ENCODE data around the gene ZCCHC8. TPM values are rescaled to one million over a fixed set of nuclear protein-coding genes. Genes with fewer than 3 reads are reported as not detected.
"Not testable (repeated sequence)": the region's sequence is repeated elsewhere in the genome, so short reads cannot be mapped to it uniquely, and the experiment has no call there.

The ZCCHC8 gene
- total RNA-seq, 2 donors from 2014 or later: 7.3 to 16.6 TPM

- intact Hi-C loops (cut with DNase I): no loop called here
- no peaks in the 10 kb centered on the region for H3K4me1 ChIP-seq
- H3K4me3 ChIP-seq: no peak overlapping the region
- 91 to 95% methylated on average over 7 of the region's 7 CpGs for WGBS, 2 donors
- no peaks in the 10 kb centered on the region for H3K27me3 ChIP-seq
- H3K36me3 ChIP-seq (replicated peaks in 1 of 2; ENCODE audit: insufficient read depth in 1 of 2, low read depth in 2 of 2): peaks cover 16 to 42% of the 10 kb centered on the region in 2 donors
- H3K27ac ChIP-seq: no peak overlapping the region
- TF ChIP-seq CTCF (IDR thresholded peaks at IDR 0.05) (no peak), POLR2A (IDR thresholded peaks at IDR 0.05) (no peak)
- no peak for DNase-seq
- no peaks in the 10 kb centered on the region for H3K9me3 ChIP-seq
- no peak for ATAC-seq
These were observed 13.8 kb downstream of the ZCCHC8 start for GRCh38 chr12:122486805-122487426.

DNA sequence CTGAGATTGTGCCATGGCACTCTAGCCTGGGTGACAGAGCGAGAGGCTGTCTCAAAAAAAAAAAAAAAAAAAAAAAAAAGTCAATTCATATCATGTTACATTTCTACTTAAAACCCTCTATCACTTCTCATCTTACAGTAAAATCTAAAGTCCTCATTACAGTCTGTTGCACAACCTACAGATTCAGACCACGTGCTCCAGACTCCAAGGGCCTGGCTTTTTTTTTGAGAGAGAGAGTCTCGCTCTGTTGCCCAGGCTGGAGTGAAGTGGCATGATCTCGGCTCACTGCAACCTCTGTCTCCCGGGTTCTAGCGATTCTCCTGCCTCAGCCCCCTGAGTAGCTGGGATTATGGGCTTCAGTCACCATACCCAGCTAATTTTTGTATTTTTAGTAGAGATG is 14.4 kb downstream of the ZCCHC8 start:
- H3K27me3 ChIP-seq; H3K9me3 ChIP-seq; intact Hi-C loops (cut with DNase I); ATAC-seq; H3K4me3 ChIP-seq; H3K27ac ChIP-seq; DNase-seq; H3K4me1 ChIP-seq: not testable (repeated sequence)
- peaks cover 16 to 40% of the 10 kb centered on the region in 2 donors for H3K36me3 ChIP-seq (replicated peaks in 1 of 2; ENCODE audit: insufficient read depth in 1 of 2, low read depth in 2 of 2)
- WGBS, 2 donors: 93 to 95% methylated on average over 6 of the region's 6 CpGs

GRCh38 chr12:122484385-122484784 is 16.3 kb downstream of the ZCCHC8 start:
- ATAC-seq; H3K4me1 ChIP-seq; intact Hi-C loops (cut with DNase I); H3K4me3 ChIP-seq; DNase-seq; H3K9me3 ChIP-seq; H3K27me3 ChIP-seq; H3K27ac ChIP-seq: not testable (repeated sequence)
- 93 to 100% methylated on average over 1 of the region's 1 CpG for whole genome bisulfite sequencing, 2 donors
- peaks cover 16 to 42% of the 10 kb centered on the region in 2 donors for H3K36me3 ChIP-seq (replicated peaks in 1 of 2; ENCODE audit: insufficient read depth in 1 of 2, low read depth in 2 of 2)

GRCh38 chr12:122483969-122484368 is 16.8 kb downstream of the ZCCHC8 start:
- Histone ChIP-seq H3K27me3 (no peaks in the 10 kb centered on the region), H3K9me3 (no peaks in the 10 kb centered on the region), H3K36me3 (replicated peaks in 1 of 2; ENCODE audit: insufficient read depth in 1 of 2, low read depth in 2 of 2) (peaks cover 16 to 38% of the 10 kb centered on the region in 2 donors), H3K4me3 (no peak overlapping the region), H3K4me1 (no peaks in the 10 kb centered on the region), H3K27ac (no peak overlapping the region)
- TF ChIP-seq CTCF (IDR thresholded peaks at IDR 0.05) (no peak), POLR2A (IDR thresholded peaks at IDR 0.05) (no peak)
- intact Hi-C loops (cut with DNase I): no loop called here
- ATAC-seq: no peak
- no peak for DNase-seq
- WGBS, 2 donors: 76 to 82% methylated on average over 5 of the region's 5 CpGs

GRCh38 chr12:122481861-122482260 is 18.9 kb downstream of the ZCCHC8 start:
- TF ChIP-seq POLR2A (IDR thresholded peaks at IDR 0.05) (no peak), CTCF (IDR thresholded peaks at IDR 0.05) (no peak)
- Histone ChIP-seq H3K9me3 (no peaks in the 10 kb centered on the region), H3K36me3 (replicated peaks in 1 of 2; ENCODE audit: insufficient read depth in 1 of 2, low read depth in 2 of 2) (peaks cover 6 to 31% of the 10 kb centered on the region in 2 donors), H3K4me1 (no peaks in the 10 kb centered on the region), H3K4me3 (no peak overlapping the region), H3K27ac (no peak overlapping the region), H3K27me3 (no peaks in the 10 kb centered on the region)
- no peak for DNase-seq
- intact Hi-C loops (cut with DNase I): no loop called here
- 93 to 95% methylated on average over 6 of the region's 6 CpGs for WGBS, 2 donors
- no peak for ATAC-seq

DNA sequence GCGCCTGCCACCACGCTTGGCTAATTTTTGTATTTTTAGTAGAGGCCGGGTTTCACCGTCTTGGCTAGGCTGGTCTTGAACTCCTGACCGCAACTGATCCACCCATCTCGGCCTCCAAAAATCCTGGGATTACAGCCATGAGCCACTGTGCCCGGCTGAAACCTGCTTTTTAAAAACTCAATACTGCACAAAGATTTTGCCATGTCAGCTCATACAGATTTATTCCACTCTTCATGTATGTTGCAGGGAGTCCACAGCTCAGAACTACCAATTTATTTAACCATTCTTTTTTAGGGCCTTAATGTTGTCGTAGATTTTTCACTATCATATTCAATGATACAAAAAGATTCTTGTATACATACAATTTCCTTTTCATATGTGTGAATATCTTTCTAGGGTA is 20.0 kb downstream of the ZCCHC8 start:
- Histone ChIP-seq H3K4me3 (no peak overlapping the region), H3K27ac (no peak overlapping the region), H3K4me1 (no peaks in the 10 kb centered on the region), H3K27me3 (no peaks in the 10 kb centered on the region), H3K9me3 (no peaks in the 10 kb centered on the region), H3K36me3 (replicated peaks in 1 of 2; ENCODE audit: insufficient read depth in 1 of 2, low read depth in 2 of 2) (peaks cover 9 to 32% of the 10 kb centered on the region in 2 donors)
- TF ChIP-seq POLR2A (IDR thresholded peaks at IDR 0.05): no peak
- TF ChIP-seq CTCF (IDR thresholded peaks at IDR 0.05): no peak
- ATAC-seq: no peak
- intact Hi-C loops (cut with DNase I): no loop called here
- 97 to 98% methylated on average over 6 to 8 of the region's 8 CpGs for WGBS, 2 donors
- DNase-seq: no peak
